GM18909 (cell line): ENCODE data around the gene ELL2.

Experiments
- ATAC-seq: cut with Tn5 transposase; IDR thresholded peaks from one replicate; pipeline ENCODE4 v1.9.1; 2021; ENCODE audit warnings: mild to moderate bottlenecking; ENCODE audit not compliant: unreplicated experiment, poor library complexity

ELL2 gene

DNA sequence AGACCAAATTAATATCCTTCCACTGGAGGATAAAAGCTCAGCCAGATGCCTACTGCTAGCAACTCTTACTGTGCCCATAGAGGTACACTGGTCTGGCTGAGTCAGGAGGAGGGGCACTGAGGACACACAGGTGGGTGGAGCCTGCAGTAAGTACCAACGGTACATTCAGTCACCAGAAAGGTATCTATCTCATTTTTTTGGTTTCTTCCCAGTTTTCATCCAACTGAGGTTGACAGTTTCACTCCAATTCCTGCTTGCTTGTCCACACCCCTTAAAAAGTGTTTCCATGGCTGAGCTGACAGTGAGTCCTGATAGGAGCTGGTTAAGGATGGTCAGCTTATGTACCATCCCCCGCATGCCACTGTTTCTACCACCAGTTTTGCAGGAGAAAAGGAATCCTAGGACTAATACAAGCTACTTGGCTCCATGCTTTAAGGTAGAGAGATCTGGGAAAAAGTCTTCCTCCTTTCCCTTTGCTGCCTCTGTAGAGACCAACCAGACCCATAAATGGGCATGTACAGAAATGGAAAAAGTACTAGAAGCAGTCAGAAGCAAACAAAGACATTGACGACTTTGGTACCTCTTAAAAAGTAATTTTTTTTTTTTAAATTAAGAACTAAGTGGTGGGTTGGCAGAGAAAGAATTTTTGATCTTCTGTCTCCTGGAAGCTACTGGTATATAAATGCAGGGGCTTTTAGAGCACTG lies 3.2 kb downstream of the ELL2 start:
- no peak for ATAC-seq

GRCh38 chr5:95957561-95958203 lies 4.0 kb downstream of the ELL2 start:
- ATAC-seq, result no peak

GRCh38 chr5:95956900-95957293 lies 4.8 kb downstream of the ELL2 start:
- no peak for ATAC-seq

DNA sequence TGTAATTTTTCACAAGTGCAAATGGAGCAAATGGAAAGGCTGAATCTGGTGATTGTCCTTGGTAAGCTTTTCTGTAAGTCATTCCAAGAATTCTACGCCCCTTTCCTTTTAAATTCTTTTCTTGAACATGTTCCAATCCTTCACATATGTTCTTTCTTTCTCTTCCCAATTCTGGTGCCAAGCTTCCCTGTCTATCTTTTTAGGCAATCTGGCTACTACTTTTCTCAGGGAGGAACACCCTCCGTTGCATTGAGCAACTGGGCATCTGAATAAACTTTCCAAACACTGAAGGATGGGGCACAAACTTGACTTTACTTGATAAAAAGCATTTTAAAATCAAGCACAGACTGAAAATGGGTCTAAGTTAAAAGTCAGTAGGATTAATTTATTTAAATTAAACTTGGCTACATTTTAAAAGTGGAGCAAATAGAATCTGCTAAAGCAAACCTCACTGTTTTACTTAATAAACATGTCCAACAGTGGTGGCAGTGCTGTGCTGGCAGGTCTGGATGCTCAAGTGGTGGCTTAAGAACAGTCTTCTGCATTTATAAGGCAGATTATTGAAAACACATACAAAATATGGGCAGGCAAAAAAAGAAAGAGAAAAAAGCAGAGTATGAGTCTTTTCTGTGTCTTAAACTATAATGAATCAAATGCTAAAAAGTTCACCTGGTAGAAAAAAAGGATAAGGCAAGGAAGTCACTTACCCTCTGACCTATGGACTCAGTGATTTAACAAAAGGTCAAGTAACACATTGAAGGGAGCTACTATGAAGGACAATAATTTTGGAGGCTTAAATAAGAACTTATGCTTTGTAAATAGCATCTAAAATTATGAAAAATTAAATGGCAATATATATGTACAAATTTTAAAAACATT lies 5.4 kb downstream of the ELL2 start:
- ATAC-seq, result no peak

- ATAC-seq, result no peak
These were observed 6.9 kb downstream of the ELL2 start for GRCh38 chr5:95954716-95955115.

GRCh38 chr5:95953021-95953702 lies 8.5 kb downstream of the ELL2 start:
- no peak for ATAC-seq

- ATAC-seq, result no peak
These were observed 9.7 kb downstream of the ELL2 start for GRCh38 chr5:95951916-95952315.

- peak; percentile 61 for ATAC-seq
These were observed 11.8 kb downstream of the ELL2 start for GRCh38 chr5:95949810-95950209.

DNA sequence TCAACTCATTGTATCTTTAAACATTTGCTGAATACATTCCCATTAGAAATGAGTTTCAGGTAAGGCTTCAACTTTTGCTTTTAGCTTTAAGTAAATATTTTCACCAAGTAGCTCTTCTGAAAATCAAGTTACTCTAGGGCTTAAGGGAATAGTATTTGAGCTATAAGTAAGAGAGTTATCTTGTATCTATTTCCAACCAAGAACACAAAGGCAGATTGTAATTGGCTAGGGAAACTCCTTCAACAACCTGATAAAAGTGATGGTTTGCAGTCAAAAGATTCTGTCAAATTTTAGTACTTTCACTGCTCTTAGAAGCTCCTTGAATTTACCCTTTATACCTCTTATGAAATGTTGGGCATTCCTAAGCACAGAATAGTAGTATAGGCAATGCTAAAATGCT lies 13.0 kb downstream of the ELL2 start:
- ATAC-seq, result no peak

GRCh38 chr5:95946451-95946850 lies 15.2 kb downstream of the ELL2 start:
- no peak for ATAC-seq

- no peak for ATAC-seq
These were observed 18.7 kb downstream of the ELL2 start for GRCh38 chr5:95942968-95943367.

DNA sequence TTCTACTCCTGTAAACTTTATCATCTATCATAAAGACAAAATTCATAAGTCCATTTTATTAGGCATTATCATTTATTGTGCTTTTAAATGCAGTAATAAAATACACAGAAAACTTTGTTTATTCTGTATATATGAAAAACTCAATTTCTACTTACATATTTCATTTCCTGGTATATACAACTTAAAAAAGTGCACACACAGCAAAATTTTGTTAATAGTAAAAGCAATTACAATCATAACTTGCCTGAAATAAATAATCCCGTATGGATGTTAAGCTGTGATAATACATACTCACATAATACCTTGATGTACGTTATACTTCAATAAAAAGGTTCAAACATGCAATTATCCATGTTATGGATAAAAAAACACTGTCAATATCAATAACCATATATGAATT lies 19.2 kb downstream of the ELL2 start:
- no peak for ATAC-seq

DNA sequence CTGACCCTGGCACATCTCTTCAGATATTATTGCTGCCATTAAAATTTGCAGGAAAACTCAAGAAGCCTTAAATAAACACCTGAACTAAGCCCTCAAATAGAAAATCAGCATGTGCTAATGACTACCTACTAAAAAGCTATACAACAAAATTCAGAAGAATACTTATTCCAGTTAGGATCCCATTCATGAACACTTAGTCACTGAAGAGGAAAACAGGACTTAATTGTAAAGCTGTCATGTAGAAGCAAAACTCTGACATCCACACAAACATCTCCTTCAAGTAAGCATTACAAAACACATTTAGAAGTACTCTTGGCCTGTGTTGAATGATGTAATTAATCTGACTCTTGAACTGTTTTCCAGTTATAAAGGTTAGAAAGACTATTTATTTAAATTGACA lies 19.9 kb downstream of the ELL2 start:
- no peak for ATAC-seq

DNA sequence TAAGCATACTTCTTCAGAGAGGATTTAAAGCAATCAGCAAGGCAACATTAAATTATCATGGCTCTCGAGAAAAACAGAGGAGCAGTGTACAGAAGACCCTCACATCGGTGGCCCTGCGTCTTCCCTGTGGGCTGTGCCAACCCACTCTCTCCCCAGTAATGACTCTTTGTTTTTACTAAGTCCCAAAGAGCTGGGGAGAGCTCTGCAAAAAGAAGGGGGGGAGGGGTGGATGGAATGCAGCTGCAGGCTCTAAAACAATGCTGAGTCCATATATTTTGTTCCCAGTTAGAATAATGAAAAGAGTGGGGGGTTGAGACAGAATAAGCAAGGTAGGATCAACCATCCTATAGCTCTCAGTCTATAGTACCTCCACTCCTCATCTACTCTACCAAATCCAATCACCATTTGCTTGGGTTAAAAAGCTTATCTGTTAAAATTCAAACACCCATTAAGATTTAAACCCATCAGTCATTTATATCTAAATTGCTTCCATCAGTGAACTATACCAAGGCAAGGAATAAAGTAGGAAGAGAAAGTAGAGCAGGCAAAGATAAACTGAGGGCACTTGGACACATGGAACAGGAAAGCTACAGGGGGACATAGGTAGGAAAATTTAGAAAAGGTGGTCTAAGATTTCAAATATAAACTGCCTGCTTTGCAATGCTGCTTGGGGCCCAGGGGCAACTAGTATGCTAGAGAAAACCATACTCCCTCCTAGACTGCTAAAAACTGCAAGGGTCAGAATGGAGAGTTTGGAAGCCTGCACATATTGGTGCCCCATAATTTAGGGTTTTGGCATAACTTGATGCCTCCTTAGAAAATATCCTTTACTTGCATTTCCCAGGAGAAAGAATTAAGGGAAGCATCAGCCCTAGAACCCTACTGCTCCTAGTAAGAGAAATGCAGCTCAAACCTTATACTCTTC lies 20.6 kb downstream of the ELL2 start:
- ATAC-seq, result no peak

DNA sequence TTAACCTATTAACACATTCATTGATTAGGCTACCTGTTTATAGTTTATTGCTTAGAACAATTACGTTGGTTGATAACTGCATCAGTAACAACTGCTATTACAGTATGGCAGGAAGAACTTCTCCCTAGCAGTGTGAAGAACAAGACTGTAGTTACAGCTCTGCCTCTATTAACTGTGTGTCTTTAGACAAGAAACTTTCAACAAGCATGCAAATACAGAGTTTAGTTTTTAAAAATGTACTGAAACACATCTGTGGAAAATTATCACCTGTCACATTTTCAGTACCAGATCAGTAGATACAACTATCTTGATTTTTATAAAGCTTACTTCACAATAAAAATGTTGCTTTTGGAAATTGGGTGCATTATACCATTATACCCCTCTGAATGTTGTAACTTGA lies 22.2 kb downstream of the ELL2 start:
- peak; percentile 71 for ATAC-seq

- ATAC-seq, result no peak
These were observed 22.9 kb downstream of the ELL2 start for GRCh38 chr5:95938766-95939165.

- no peak for ATAC-seq
These were observed 23.3 kb downstream of the ELL2 start for GRCh38 chr5:95938347-95938746.

DNA sequence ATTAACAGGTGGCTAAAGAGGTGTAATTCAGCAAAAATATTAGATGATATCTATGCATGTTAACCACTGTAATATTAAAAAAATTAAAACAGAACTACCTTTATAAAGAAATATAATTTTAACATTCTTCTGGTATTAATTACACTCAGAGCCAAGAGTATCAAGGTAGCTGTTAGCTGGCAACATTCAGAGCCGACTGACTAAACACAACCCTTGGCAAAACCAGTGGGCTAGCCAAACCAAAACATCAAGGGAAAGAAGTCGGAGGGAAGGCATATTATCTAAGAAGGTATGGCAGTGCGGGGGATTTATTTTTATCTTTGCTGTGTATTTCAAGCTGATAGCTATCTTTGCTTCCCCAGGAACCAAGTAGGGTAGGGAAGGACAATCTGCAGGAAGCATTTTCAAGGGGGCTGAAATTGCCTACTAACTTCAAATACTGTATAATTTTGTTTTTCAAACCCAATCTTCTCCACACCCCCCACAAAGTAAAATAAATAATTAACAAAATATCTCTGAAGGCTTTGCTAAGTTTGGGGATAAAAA lies 24.0 kb downstream of the ELL2 start:
- no peak for ATAC-seq

GRCh38 chr5:95936812-95937397 lies 24.7 kb downstream of the ELL2 start:
- no peak for ATAC-seq
